ENCODE results near the gene TMED10.

TMED10 gene

DNA sequence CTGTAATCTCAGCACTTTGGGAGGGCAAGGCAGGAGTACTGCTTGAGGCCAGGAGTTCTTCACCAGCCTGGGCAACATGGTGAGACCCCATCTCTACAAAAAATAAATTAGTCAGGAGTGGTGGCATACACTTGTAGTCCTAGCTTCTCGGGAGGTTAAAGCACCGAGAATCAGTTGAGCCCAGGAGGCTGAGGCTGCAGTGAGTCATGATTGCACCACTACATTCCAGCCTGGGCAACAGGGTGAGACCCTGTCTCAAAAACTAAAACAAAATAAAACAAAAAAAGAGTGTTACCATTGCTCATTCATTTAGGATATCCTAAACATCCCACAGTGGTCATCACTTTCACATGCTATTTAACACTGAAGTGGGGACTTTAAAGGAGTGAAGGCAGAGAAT is 57.4 kb downstream of the TMED10 start:
- peak; percentile 3 to 42 for DNase-seq
- Histone ChIP-seq H3K79me2 (ENCODE audit: control insufficient read depth, insufficient read depth, low read length, poor library complexity) (no peaks in the 10 kb centered on the region), H3K4ac (ENCODE audit: low read depth, low read length) (no peak overlapping the region), H3K4me1 (ENCODE audit: control insufficient read depth in 1 of 2, insufficient read depth in 2 of 2, low read length in 2 of 2) (no peaks in the 10 kb centered on the region), H3K14ac (ENCODE audit: low read length) (no peak overlapping the region), H2BK5ac (ENCODE audit: low read depth, low read length, poor library complexity) (no peak overlapping the region), H3K27ac (ENCODE audit: low read depth, low read length) (no peak overlapping the region), H4K12ac (ENCODE audit: low read depth, low read length) (no peak overlapping the region), H3K27me3 (ENCODE audit: insufficient read depth, low read length) (no peaks in the 10 kb centered on the region), H3K4me3 (ENCODE audit: low read depth, low read length) (no peak overlapping the region), H2BK12ac (ENCODE audit: low read length) (no peak overlapping the region), H2AFZ (ENCODE audit: insufficient read depth, low read length, poor library complexity) (no peak overlapping the region), H3K4me2 (ENCODE audit: low read length) (no peak overlapping the region), H3K9ac (ENCODE audit: low read length) (no peak overlapping the region), H3K23ac (ENCODE audit: low read length) (no peak overlapping the region), H3K36me3 (ENCODE audit: control insufficient read depth in 1 of 2, insufficient read depth in 2 of 2, low read length in 2 of 2) (peaks cover 14 to 16% of the 10 kb centered on the region in 2 experiments), H3K18ac (ENCODE audit: low read length) (no peak overlapping the region), H2BK120ac (ENCODE audit: insufficient read depth, low read length, poor library complexity) (no peak overlapping the region), H4K8ac (ENCODE audit: low read depth, low read length) (no peak overlapping the region), H3K79me1 (ENCODE audit: low read length) (no peaks in the 10 kb centered on the region), H4K91ac (ENCODE audit: low read depth, low read length) (no peak overlapping the region), H3K9me3 (ENCODE audit: insufficient read depth, low read depth, low read length) (no peaks in the 10 kb centered on the region), H2AK5ac (ENCODE audit: low read length) (no peak overlapping the region)
- no CpG with 5 or more reads among the region's 2 CpGs for WGBS (ENCODE audit: extremely low coverage, insufficient coverage, insufficient read length)

DNA sequence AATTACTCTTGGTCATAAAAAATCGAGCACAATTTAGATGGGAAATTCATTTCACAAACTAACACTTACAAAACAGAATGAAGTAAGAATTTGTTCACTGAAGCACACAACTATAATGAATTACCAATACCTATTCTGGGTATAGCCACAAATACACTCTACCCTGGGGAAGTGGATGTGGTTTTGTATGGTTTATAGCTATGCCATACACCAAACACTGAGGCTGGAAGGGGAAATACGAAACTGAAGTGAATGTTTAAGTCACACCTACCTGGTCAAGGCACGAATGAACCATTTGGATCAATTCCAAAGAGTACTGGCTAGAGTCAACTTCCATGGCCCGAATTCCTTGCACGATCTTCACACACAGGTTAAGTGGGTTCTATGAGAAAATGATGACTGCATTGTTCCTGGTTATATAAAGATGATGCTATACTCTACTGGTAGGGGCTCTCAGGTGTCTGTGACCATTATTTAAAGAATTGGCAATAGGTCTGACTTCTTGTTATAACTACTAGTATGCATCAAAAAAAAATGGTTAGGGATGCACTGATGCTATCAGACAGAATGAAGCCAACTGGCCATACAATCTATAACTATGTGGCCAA is 62.4 kb downstream of the TMED10 start:
- Histone ChIP-seq H2AK5ac (ENCODE audit: low read length) (no peak overlapping the region), H3K4me3 (ENCODE audit: low read depth, low read length) (no peak overlapping the region), H3K9ac (ENCODE audit: low read length) (no peak overlapping the region), H4K12ac (ENCODE audit: low read depth, low read length) (no peak overlapping the region), H3K4me1 (ENCODE audit: control insufficient read depth in 1 of 2, insufficient read depth in 2 of 2, low read length in 2 of 2) (no peaks in the 10 kb centered on the region), H3K79me1 (ENCODE audit: low read length) (no peaks in the 10 kb centered on the region), H3K9me3 (ENCODE audit: insufficient read depth, low read depth, low read length) (no peaks in the 10 kb centered on the region), H4K8ac (ENCODE audit: low read depth, low read length) (no peak overlapping the region), H3K79me2 (ENCODE audit: control insufficient read depth, insufficient read depth, low read length, poor library complexity) (no peaks in the 10 kb centered on the region), H3K36me3 (ENCODE audit: control insufficient read depth in 1 of 2, insufficient read depth in 2 of 2, low read length in 2 of 2) (peaks cover 22 to 24% of the 10 kb centered on the region in 2 experiments), H3K27ac (ENCODE audit: low read depth, low read length) (no peak overlapping the region), H3K4me2 (ENCODE audit: low read length) (no peak overlapping the region), H2AFZ (ENCODE audit: insufficient read depth, low read length, poor library complexity) (no peak overlapping the region), H3K14ac (ENCODE audit: low read length) (no peak overlapping the region), H2BK5ac (ENCODE audit: low read depth, low read length, poor library complexity) (no peak overlapping the region), H3K4ac (ENCODE audit: low read depth, low read length) (no peak overlapping the region), H3K18ac (ENCODE audit: low read length) (no peak overlapping the region), H4K91ac (ENCODE audit: low read depth, low read length) (no peak overlapping the region), H2BK120ac (ENCODE audit: insufficient read depth, low read length, poor library complexity) (no peak overlapping the region), H3K27me3 (ENCODE audit: insufficient read depth, low read length) (no peaks in the 10 kb centered on the region), H2BK12ac (ENCODE audit: low read length) (no peak overlapping the region), H3K23ac (ENCODE audit: low read length) (no peak overlapping the region)
- no CpG with 5 or more reads among the region's 5 CpGs for WGBS (ENCODE audit: extremely low coverage, insufficient coverage, insufficient read length)
- DNase-seq, result no peak

- Histone ChIP-seq H3K36me3 (ENCODE audit: control insufficient read depth in 1 of 2, insufficient read depth in 2 of 2, low read length in 2 of 2) (peaks cover 11 to 36% of the 10 kb centered on the region in 2 experiments), H4K12ac (ENCODE audit: low read depth, low read length) (no peak overlapping the region), H2BK5ac (ENCODE audit: low read depth, low read length, poor library complexity) (no peak overlapping the region), H2BK120ac (ENCODE audit: insufficient read depth, low read length, poor library complexity) (no peak overlapping the region), H3K79me2 (ENCODE audit: control insufficient read depth, insufficient read depth, low read length, poor library complexity) (no peaks in the 10 kb centered on the region), H3K18ac (ENCODE audit: low read length) (no peak overlapping the region), H3K4me1 (ENCODE audit: control insufficient read depth in 1 of 2, insufficient read depth in 2 of 2, low read length in 2 of 2) (no peaks in the 10 kb centered on the region), H3K4me3 (ENCODE audit: low read depth, low read length) (no peak overlapping the region), H2AFZ (ENCODE audit: insufficient read depth, low read length, poor library complexity) (no peak overlapping the region), H2BK12ac (ENCODE audit: low read length) (no peak overlapping the region), H4K8ac (ENCODE audit: low read depth, low read length) (no peak overlapping the region), H3K9me3 (ENCODE audit: insufficient read depth, low read depth, low read length) (no peaks in the 10 kb centered on the region), H3K4me2 (ENCODE audit: low read length) (no peak overlapping the region), H3K79me1 (ENCODE audit: low read length) (no peaks in the 10 kb centered on the region), H4K91ac (ENCODE audit: low read depth, low read length) (no peak overlapping the region), H3K9ac (ENCODE audit: low read length) (no peak overlapping the region), H3K27me3 (ENCODE audit: insufficient read depth, low read length) (no peaks in the 10 kb centered on the region), H3K27ac (ENCODE audit: low read depth, low read length) (no peak overlapping the region), H3K14ac (ENCODE audit: low read length) (no peak overlapping the region), H3K4ac (ENCODE audit: low read depth, low read length) (no peak overlapping the region), H3K23ac (ENCODE audit: low read length) (peak overlapping the region; percentile 81), H2AK5ac (ENCODE audit: low read length) (no peak overlapping the region)
- DNase-seq, result no peak
- no CpG with 5 or more reads among the region's 2 CpGs for WGBS (ENCODE audit: extremely low coverage, insufficient coverage, insufficient read length)
Measured at GRCh38 chr14:75109877-75110276, 66.5 kb downstream of the TMED10 start.

DNA sequence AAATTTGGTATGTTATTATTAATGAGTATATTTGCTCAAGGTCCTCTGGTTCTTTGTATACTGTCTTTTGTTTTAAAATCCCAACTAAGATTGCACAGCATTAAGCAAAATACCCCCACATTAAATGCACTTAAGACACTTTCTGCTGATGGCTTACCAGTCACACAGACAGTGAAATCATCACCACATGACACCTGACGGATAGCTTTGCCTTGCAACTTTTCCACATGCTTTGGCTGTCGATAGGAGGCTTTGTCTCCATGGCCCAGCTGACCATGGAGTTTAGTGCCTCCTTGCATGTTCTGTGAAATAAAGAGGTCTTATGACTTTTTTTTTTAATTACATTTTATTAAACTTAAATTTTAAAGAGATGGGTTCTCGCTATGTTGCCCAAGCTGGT is 69.2 kb downstream of the TMED10 start:
- Histone ChIP-seq H4K8ac (ENCODE audit: low read depth, low read length) (no peak overlapping the region), H4K12ac (ENCODE audit: low read depth, low read length) (no peak overlapping the region), H3K79me1 (ENCODE audit: low read length) (no peaks in the 10 kb centered on the region), H4K91ac (ENCODE audit: low read depth, low read length) (no peak overlapping the region), H3K9ac (ENCODE audit: low read length) (no peak overlapping the region), H3K18ac (ENCODE audit: low read length) (no peak overlapping the region), H2BK5ac (ENCODE audit: low read depth, low read length, poor library complexity) (no peak overlapping the region), H3K4me1 (ENCODE audit: control insufficient read depth in 1 of 2, insufficient read depth in 2 of 2, low read length in 2 of 2) (no peaks in the 10 kb centered on the region), H3K23ac (ENCODE audit: low read length) (no peak overlapping the region), H3K36me3 (ENCODE audit: control insufficient read depth in 1 of 2, insufficient read depth in 2 of 2, low read length in 2 of 2) (peaks cover 11 to 32% of the 10 kb centered on the region in 2 experiments), H3K4me2 (ENCODE audit: low read length) (no peak overlapping the region), H2AK5ac (ENCODE audit: low read length) (no peak overlapping the region), H3K4me3 (ENCODE audit: low read depth, low read length) (no peak overlapping the region), H3K14ac (ENCODE audit: low read length) (no peak overlapping the region), H3K27ac (ENCODE audit: low read depth, low read length) (no peak overlapping the region), H3K4ac (ENCODE audit: low read depth, low read length) (no peak overlapping the region), H2BK120ac (ENCODE audit: insufficient read depth, low read length, poor library complexity) (no peak overlapping the region), H3K27me3 (ENCODE audit: insufficient read depth, low read length) (no peaks in the 10 kb centered on the region), H3K79me2 (ENCODE audit: control insufficient read depth, insufficient read depth, low read length, poor library complexity) (no peaks in the 10 kb centered on the region), H3K9me3 (ENCODE audit: insufficient read depth, low read depth, low read length) (no peaks in the 10 kb centered on the region), H2AFZ (ENCODE audit: insufficient read depth, low read length, poor library complexity) (no peak overlapping the region), H2BK12ac (ENCODE audit: low read length) (no peak overlapping the region)
- WGBS (ENCODE audit: extremely low coverage, insufficient coverage, insufficient read length), result no CpG with 5 or more reads among the region's 3 CpGs
- DNase-seq, result no peak

All from trophoblast cell (in vitro differentiated cells and primary cell).